Measurements from ENCODE around the gene OTOF. TPM values are rescaled to one million over a fixed set of nuclear protein-coding genes. Genes with fewer than 3 reads are reported as not detected.

The OTOF gene
- total and polyA plus RNA-seq, 9 donors: under 0.01 to 0.37 (median 0.17) TPM; not detected in 2

DNA sequence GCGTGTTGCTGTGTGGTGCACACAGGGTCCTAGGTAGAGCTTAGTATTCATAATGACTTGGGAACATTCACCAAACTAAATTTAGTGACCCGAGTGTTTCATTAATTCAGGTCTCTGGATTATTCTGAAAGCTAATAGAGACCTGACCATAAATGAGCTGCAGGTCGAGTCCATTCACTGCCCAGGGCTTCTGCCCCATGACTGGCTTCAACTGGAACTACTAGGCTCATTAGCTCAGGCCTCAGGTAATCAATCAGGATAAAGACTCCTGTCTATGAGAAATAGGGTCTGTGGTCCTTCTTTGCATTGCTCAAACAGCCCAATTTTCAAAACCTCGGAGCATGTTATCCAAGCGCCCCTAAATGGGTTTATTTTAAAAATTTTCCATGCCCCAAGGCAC is 30.0 kb upstream of the OTOF start:
- Histone ChIP-seq H3K27me3 (no peaks in the 10 kb centered on the region), H3K4me1 (ENCODE audit: insufficient read depth) (no peaks in the 10 kb centered on the region), H3K9me3 (no peaks in the 10 kb centered on the region), H3K36me3 (no peaks in the 10 kb centered on the region), H3K27ac (no peak overlapping the region), H3K4me3 (no peak overlapping the region)
- DNase-seq: no peak
- no peak for TF ChIP-seq CTCF (IDR thresholded peaks at IDR 0.05)
- no peak for TF ChIP-seq EP300 (IDR thresholded peaks at IDR 0.05)
- TF ChIP-seq POLR2A (IDR thresholded peaks at IDR 0.05): no peak
- WGBS, 3 donors: 80 to 86% (median 84%) methylated on average over 5 of the region's 5 CpGs
- intact Hi-C loops (cut with DNase I): no loop called here

DNA sequence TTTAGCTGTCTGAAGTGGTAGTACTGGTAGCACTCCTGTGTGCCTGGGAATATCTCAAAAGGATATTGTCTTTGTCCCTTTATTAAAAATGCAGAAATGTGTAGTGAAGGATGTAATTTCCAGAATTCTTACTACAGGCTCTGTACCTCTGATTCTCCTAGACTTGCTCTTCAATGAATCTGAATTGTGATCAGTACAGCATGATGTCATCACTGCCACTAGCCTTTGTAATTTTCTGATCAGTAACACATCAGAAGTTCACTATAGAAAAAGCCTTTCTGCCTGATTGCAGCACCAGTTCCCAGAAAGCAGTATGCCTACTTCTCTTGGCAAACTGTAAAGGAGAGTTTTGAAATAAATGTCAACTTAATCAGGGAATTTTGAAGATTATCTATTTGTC is 29.2 kb upstream of the OTOF start:
- intact Hi-C loops (cut with DNase I): no loop called here

GRCh38 chr2:26506279-26506678 is 28.4 kb upstream of the OTOF start:
- no peak for DNase-seq
- H3K4me3 ChIP-seq: no peak overlapping the region
- TF ChIP-seq EP300 (IDR thresholded peaks at IDR 0.05) (no peak), CTCF (IDR thresholded peaks at IDR 0.05) (no peak), POLR2A (IDR thresholded peaks at IDR 0.05) (no peak)
- no peaks in the 10 kb centered on the region for H3K36me3 ChIP-seq
- no peak overlapping the region for H3K27ac ChIP-seq
- WGBS, 3 donors: 73 to 93% (median 82%) methylated on average over 4 of the region's 4 CpGs
- intact Hi-C loops (cut with DNase I): no loop called here
- no peaks in the 10 kb centered on the region for H3K4me1 ChIP-seq (ENCODE audit: insufficient read depth)
- no peaks in the 10 kb centered on the region for H3K27me3 ChIP-seq
- H3K9me3 ChIP-seq: no peaks in the 10 kb centered on the region

More for the DNA sequence above, 29.2 kb upstream of the OTOF start:
- H3K36me3 ChIP-seq: no peaks in the 10 kb centered on the region
- H3K4me1 ChIP-seq (ENCODE audit: insufficient read depth): no peaks in the 10 kb centered on the region
- H3K4me3 ChIP-seq: no peak overlapping the region
- TF ChIP-seq POLR2A (IDR thresholded peaks at IDR 0.05) (no peak), EP300 (IDR thresholded peaks at IDR 0.05) (no peak), CTCF (IDR thresholded peaks at IDR 0.05) (no peak)
- no peak for DNase-seq
- no peaks in the 10 kb centered on the region for H3K9me3 ChIP-seq
- no peak overlapping the region for H3K27ac ChIP-seq
- no peaks in the 10 kb centered on the region for H3K27me3 ChIP-seq

- no peak for DNase-seq
- 50 to 67% (median 59%) methylated on average over 13 of the region's 13 CpGs for WGBS, 3 donors
- no peak for TF ChIP-seq CTCF (IDR thresholded peaks at IDR 0.05)
- TF ChIP-seq POLR2A (IDR thresholded peaks at IDR 0.05): no peak
- no peak for TF ChIP-seq EP300 (IDR thresholded peaks at IDR 0.05)
- intact Hi-C loops (cut with DNase I): no loop called here
- H3K4me1 ChIP-seq (ENCODE audit: insufficient read depth): no peaks in the 10 kb centered on the region
- H3K36me3 ChIP-seq: no peaks in the 10 kb centered on the region
- H3K27me3 ChIP-seq: no peaks in the 10 kb centered on the region
- no peak overlapping the region for H3K27ac ChIP-seq
- no peak overlapping the region for H3K4me3 ChIP-seq
- no peaks in the 10 kb centered on the region for H3K9me3 ChIP-seq
These were observed 26.1 kb upstream of the OTOF start for GRCh38 chr2:26504002-26504401.
